ENCODE data around the gene KLHL41. TPM values are rescaled to one million over a fixed set of nuclear protein-coding genes. Genes with fewer than 3 reads are reported as not detected.

KLHL41 gene
- total and polyA plus RNA-seq, 2 of the 13 experiments (the other 11 are each of a cell fraction or from before 2014, with no cell fraction given) = 0.07 to 0.31 TPM

DNA sequence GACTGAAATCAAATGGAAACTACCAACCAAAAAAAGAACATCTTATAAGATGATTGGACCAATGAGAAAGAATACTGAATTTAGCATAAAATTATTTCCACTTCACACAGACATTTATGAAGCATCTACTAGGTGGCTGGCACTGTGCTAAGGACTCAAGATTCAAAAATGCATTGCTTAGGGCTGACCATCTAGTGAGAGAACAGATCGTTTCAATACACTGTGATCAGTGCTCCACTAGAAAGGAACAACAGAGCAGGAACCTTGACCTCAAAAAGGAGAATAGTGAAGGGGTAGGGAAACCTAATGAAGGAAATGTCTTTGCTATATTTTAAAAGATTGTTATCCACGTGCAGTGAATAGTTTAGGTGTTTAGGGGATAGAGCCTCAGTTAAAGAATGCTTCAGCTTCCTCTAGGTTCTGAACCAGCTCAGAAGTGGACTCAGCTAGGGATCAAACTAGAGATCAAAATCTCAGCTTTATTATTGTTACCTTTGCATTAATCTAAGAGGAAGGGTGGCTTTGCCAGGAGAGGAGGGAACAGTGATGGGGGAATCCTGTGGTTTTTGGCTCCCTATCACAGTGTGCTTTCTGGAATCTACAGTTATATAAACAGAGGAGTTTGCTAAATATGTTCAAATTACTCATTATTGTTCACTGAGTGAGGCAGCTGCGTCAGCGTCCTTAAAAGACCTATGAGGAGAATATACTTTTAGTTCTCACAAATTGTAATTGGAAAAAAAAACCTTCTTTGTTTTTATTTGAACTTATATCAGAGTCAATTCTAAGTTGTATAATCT lies 46.4 kb upstream of the KLHL41 start (continued):
- TF ChIP-seq, protein P1, sequence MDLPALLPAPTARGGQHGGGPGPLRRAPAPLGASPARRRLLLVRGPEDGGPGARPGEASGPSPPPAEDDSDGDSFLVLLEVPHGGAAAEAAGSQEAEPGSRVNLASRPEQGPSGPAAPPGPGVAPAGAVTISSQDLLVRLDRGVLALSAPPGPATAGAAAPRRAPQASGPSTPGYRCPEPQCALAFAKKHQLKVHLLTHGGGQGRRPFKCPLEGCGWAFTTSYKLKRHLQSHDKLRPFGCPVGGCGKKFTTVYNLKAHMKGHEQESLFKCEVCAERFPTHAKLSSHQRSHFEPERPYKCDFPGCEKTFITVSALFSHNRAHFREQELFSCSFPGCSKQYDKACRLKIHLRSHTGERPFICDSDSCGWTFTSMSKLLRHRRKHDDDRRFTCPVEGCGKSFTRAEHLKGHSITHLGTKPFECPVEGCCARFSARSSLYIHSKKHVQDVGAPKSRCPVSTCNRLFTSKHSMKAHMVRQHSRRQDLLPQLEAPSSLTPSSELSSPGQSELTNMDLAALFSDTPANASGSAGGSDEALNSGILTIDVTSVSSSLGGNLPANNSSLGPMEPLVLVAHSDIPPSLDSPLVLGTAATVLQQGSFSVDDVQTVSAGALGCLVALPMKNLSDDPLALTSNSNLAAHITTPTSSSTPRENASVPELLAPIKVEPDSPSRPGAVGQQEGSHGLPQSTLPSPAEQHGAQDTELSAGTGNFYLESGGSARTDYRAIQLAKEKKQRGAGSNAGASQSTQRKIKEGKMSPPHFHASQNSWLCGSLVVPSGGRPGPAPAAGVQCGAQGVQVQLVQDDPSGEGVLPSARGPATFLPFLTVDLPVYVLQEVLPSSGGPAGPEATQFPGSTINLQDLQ (CRISPR knock-in tag; IDR thresholded peaks at IDR 0.05) = no peak
- TF ChIP-seq, protein P2, sequence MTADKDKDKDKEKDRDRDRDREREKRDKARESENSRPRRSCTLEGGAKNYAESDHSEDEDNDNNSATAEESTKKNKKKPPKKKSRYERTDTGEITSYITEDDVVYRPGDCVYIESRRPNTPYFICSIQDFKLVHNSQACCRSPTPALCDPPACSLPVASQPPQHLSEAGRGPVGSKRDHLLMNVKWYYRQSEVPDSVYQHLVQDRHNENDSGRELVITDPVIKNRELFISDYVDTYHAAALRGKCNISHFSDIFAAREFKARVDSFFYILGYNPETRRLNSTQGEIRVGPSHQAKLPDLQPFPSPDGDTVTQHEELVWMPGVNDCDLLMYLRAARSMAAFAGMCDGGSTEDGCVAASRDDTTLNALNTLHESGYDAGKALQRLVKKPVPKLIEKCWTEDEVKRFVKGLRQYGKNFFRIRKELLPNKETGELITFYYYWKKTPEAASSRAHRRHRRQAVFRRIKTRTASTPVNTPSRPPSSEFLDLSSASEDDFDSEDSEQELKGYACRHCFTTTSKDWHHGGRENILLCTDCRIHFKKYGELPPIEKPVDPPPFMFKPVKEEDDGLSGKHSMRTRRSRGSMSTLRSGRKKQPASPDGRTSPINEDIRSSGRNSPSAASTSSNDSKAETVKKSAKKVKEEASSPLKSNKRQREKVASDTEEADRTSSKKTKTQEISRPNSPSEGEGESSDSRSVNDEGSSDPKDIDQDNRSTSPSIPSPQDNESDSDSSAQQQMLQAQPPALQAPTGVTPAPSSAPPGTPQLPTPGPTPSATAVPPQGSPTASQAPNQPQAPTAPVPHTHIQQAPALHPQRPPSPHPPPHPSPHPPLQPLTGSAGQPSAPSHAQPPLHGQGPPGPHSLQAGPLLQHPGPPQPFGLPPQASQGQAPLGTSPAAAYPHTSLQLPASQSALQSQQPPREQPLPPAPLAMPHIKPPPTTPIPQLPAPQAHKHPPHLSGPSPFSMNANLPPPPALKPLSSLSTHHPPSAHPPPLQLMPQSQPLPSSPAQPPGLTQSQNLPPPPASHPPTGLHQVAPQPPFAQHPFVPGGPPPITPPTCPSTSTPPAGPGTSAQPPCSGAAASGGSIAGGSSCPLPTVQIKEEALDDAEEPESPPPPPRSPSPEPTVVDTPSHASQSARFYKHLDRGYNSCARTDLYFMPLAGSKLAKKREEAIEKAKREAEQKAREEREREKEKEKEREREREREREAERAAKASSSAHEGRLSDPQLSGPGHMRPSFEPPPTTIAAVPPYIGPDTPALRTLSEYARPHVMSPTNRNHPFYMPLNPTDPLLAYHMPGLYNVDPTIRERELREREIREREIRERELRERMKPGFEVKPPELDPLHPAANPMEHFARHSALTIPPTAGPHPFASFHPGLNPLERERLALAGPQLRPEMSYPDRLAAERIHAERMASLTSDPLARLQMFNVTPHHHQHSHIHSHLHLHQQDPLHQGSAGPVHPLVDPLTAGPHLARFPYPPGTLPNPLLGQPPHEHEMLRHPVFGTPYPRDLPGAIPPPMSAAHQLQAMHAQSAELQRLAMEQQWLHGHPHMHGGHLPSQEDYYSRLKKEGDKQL (CRISPR knock-in tag; IDR thresholded peaks at IDR 0.05; ENCODE audit: low read depth) = no peak
- TF ChIP-seq EED (CRISPR knock-in tag; IDR thresholded peaks at IDR 0.05) = no peak
- no peak for TF ChIP-seq ZNF431 (CRISPR knock-in tag; IDR thresholded peaks at IDR 0.05; ENCODE audit: borderline replicate concordance, low read depth)

Data from HepG2 (cell line).